ENCODE measurements around the gene FMNL2.
A peak's percentile ranks its signal among the peaks of the same experiment; 100 is the strongest.

Gene FMNL2

GRCh38 chr2:152525277-152525838 lies 190.4 kb downstream of the FMNL2 start:
- H3K36me3 ChIP-seq: no peaks in the 10 kb centered on the region
- no peak overlapping the region for H3K4me3 ChIP-seq (ENCODE audit: low read depth, low read length)
- no peaks in the 10 kb centered on the region for H3K27me3 ChIP-seq (ENCODE audit: insufficient read depth, low read depth, severe bottlenecking)
- no peak overlapping the region for H3K27ac ChIP-seq
- TF ChIP-seq CTCF (IDR thresholded peaks at IDR 0.05; ENCODE audit: low read depth, low read length): no peak
- DNase-seq: no peak
- no peaks in the 10 kb centered on the region for H3K9me3 ChIP-seq (ENCODE audit: severe bottlenecking)

GRCh38 chr2:152529420-152530115 lies 194.6 kb downstream of the FMNL2 start:
- TF ChIP-seq CTCF (IDR thresholded peaks at IDR 0.05; ENCODE audit: low read depth, low read length): no peak
- DNase-seq: no peak
- H3K4me3 ChIP-seq (ENCODE audit: low read depth, low read length): no peak overlapping the region
- no peaks in the 10 kb centered on the region for H3K27me3 ChIP-seq (ENCODE audit: insufficient read depth, low read depth, severe bottlenecking)
- H3K36me3 ChIP-seq: no peaks in the 10 kb centered on the region
- H3K9me3 ChIP-seq (ENCODE audit: severe bottlenecking): no peaks in the 10 kb centered on the region
- no peak overlapping the region for H3K27ac ChIP-seq

GRCh38 chr2:152532241-152532640 lies 197.3 kb downstream of the FMNL2 start:
- DNase-seq: no peak
- H3K4me3 ChIP-seq (ENCODE audit: low read depth, low read length): no peak overlapping the region
- no peaks in the 10 kb centered on the region for H3K36me3 ChIP-seq

GRCh38 chr2:152534460-152535135 lies 199.6 kb downstream of the FMNL2 start:
- no peak for DNase-seq
- Histone ChIP-seq H3K27ac (peak overlapping the region; percentile 59; the same call in 1 of the 2 replicates), H3K9me3 (ENCODE audit: severe bottlenecking) (no peaks in the 10 kb centered on the region), H3K4me3 (ENCODE audit: low read depth, low read length) (no peak overlapping the region), H3K27me3 (ENCODE audit: insufficient read depth, low read depth, severe bottlenecking) (no peaks in the 10 kb centered on the region), H3K36me3 (no peaks in the 10 kb centered on the region)
- TF ChIP-seq CTCF (IDR thresholded peaks at IDR 0.05; ENCODE audit: low read depth, low read length): no peak

More at GRCh38 chr2:152532241-152532640, 197.3 kb downstream of the FMNL2 start:
- Histone ChIP-seq H3K9me3 (ENCODE audit: severe bottlenecking) (no peaks in the 10 kb centered on the region), H3K27ac (no peak overlapping the region), H3K27me3 (ENCODE audit: insufficient read depth, low read depth, severe bottlenecking) (no peaks in the 10 kb centered on the region)
- no peak for TF ChIP-seq CTCF (IDR thresholded peaks at IDR 0.05; ENCODE audit: low read depth, low read length)

GRCh38 chr2:152537081-152537651 lies 202.2 kb downstream of the FMNL2 start:
- no peak for TF ChIP-seq CTCF (IDR thresholded peaks at IDR 0.05; ENCODE audit: low read depth, low read length)
- DNase-seq: peak; percentile 37
- H3K4me3 ChIP-seq (ENCODE audit: low read depth, low read length): no peak overlapping the region
- H3K27me3 ChIP-seq (ENCODE audit: insufficient read depth, low read depth, severe bottlenecking): no peaks in the 10 kb centered on the region
- no peaks in the 10 kb centered on the region for H3K9me3 ChIP-seq (ENCODE audit: severe bottlenecking)
- H3K36me3 ChIP-seq: no peaks in the 10 kb centered on the region
- peak overlapping the region; percentile 59; the same call in 1 of the 2 replicates for H3K27ac ChIP-seq
